Panc1 (cell line): Measurements from ENCODE around the gene ELP5.

ENCODE experiments used
- POLR2AphosphoS5 ChIP-seq: IDR thresholded peaks from 2 replicates; pipeline ENCODE4 v1.6.1; 2012; ENCODE audit warnings: mild to moderate bottlenecking, low read depth, low read length, moderate library complexity
- SIN3A ChIP-seq: IDR thresholded peaks from 2 replicates; pipeline ENCODE4 v1.6.1; 2012; ENCODE audit warnings: low read depth, mild to moderate bottlenecking, low read length, moderate library complexity, borderline replicate concordance; ENCODE audit not compliant: insufficient read depth

- TF ChIP-seq POLR2AphosphoS5 (peak; percentile 61; the same call in 1 of the 2 replicates), SIN3A (peak; percentile 55; the same call in 1 of the 2 replicates)
These were observed 14.1 kb upstream of the ELP5 start for GRCh38 chr17:7237761-7238419.
